Upper lobe of right lung (tissue), 1 donor: ENCODE results near the gene MTSS2. TPM values are rescaled to one million over a fixed set of nuclear protein-coding genes. Genes with fewer than 3 reads are reported as not detected.

Experiments used
- ATAC-seq: fragments of 200-7000 bp; cut with Tn5 transposase; one replicate; pipeline ENCODE4 v1.9.1; 2020; ENCODE audit warnings: mild to moderate bottlenecking, moderate library complexity
- DNase-seq: peaks from one replicate; pipeline ENCODE4 v3.0.0-alpha.2; 2020
- H3K27ac ChIP-seq: fragments of 200-600 bp; one replicate; pipeline ENCODE4 v1.8.0; 2022
- H3K27me3 ChIP-seq: fragments of 200-600 bp; one replicate; pipeline ENCODE4 v1.8.0; 2022; ENCODE audit warnings: mild to moderate bottlenecking
- H3K36me3 ChIP-seq: fragments of 200-600 bp; one replicate; pipeline ENCODE4 v1.8.0; 2022
- H3K4me1 ChIP-seq: fragments of 200-600 bp; one replicate; pipeline ENCODE4 v1.8.0; 2022
- H3K4me3 ChIP-seq: fragments of 200-600 bp; one replicate; pipeline ENCODE4 v1.8.0; 2022; ENCODE audit warnings: mild to moderate bottlenecking
- H3K9me3 ChIP-seq: fragments of 200-600 bp; one replicate; pipeline ENCODE4 v1.8.0; 2022
- intact Hi-C: fragments of 100-400 bp; cut with DNase I; formaldehyde crosslinking; loops from one replicate; pipeline ENCODE4 v1.11.0; 2022
- total RNA-seq: library from RNA; stranded (reverse); fragmentation: NEBNext Ultra II Directional; extraction: Animal tissue kit (Norgen Biotek cat#: 25700); gene quantifications from one replicate; pipeline ENCODE4 v1.2.1, GENCODE V29; 2021
- TF ChIP-seq, protein P1 (sequence below): fragments of 200-600 bp; IDR thresholded peaks from one replicate; pipeline ENCODE4 v1.8.0; 2022; ENCODE audit warnings: antibody characterized with exemption
- donor health status: DM: no; HTN: yes; CAD: no; lungs with severe emphysema.

Gene MTSS2
- total RNA-seq, 1 donor from 2014 or later: 81.3 TPM

DNA sequence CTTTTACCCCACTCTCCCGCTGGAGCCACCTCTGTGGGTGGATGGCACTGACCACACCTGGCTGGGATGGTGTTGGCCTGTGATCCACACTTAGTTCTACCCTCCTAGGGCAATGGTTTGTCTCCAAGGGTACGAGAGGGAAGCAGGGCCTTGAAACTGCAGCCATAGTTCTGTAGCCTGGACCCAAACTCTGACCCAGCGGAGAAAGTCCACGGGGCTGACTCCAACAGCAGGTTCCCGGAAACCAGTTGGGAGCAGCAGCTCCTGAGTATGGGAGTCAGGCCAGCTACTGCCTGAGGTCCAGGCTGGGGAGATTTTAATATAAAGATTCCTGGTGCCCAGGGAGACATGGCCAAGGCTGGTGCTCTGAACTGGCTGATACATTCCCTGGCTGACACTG lies 23.6 kb upstream of the MTSS2 start:
- ATAC-seq (no peak), DNase-seq (no peak)
- Histone ChIP-seq H3K36me3 (no peaks in the 10 kb centered on the region), H3K4me1 (peaks cover 23% of the 10 kb centered on the region), H3K27me3 (no peaks in the 10 kb centered on the region), H3K4me3 (no peak overlapping the region), H3K27ac (peak overlapping the region; percentile 58), H3K9me3 (no peaks in the 10 kb centered on the region)
- TF ChIP-seq, protein P1, sequence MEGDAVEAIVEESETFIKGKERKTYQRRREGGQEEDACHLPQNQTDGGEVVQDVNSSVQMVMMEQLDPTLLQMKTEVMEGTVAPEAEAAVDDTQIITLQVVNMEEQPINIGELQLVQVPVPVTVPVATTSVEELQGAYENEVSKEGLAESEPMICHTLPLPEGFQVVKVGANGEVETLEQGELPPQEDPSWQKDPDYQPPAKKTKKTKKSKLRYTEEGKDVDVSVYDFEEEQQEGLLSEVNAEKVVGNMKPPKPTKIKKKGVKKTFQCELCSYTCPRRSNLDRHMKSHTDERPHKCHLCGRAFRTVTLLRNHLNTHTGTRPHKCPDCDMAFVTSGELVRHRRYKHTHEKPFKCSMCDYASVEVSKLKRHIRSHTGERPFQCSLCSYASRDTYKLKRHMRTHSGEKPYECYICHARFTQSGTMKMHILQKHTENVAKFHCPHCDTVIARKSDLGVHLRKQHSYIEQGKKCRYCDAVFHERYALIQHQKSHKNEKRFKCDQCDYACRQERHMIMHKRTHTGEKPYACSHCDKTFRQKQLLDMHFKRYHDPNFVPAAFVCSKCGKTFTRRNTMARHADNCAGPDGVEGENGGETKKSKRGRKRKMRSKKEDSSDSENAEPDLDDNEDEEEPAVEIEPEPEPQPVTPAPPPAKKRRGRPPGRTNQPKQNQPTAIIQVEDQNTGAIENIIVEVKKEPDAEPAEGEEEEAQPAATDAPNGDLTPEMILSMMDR: no peak
- intact Hi-C loops: no loop called here

DNA sequence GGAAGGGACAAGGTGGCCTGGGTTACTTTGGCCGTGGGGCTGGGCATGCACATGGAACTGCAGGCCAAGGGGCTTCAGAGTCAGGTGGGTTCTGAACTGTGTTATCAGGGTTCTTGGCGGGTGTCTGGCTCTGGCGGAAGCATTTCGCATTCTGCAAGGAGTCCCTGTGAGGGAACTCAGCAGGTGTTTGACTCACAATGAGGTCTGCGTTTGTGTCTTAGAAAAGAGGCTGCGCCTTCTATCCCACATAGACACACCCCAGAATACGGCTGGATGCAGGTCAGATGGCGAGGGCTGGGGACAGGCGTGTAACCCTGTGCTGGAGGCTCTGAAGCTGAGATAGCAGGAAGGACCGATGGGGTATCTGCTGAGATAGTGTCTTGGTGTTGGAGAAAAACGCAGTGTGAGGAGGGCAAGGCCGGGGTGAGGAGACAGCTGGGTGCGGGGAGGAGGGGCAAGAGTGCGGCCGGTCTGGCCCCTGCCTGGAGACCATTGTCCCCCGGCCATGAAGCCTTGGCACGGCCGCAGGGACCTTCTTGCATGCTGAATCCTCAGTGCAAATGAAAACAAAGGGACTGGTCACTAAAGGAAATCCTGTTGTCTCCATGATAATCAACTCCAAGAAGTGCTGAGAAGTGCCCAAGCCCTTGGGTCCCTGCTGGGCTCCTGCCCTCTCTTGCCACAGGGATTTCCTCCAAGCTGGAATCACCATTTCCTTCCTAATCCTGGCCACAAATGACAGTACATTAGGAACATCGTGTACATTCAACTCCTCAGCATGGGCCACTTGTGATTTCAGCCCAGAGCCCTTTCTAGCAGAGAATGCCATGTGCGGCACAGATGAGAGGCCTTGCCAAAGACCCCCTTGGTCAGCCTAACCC lies 22.8 kb upstream of the MTSS2 start:
- Histone ChIP-seq H3K4me1 (peaks cover 26% of the 10 kb centered on the region), H3K36me3 (no peaks in the 10 kb centered on the region), H3K27me3 (no peaks in the 10 kb centered on the region), H3K9me3 (no peaks in the 10 kb centered on the region), H3K4me3 (no peak overlapping the region), H3K27ac (peak overlapping the region; percentile 58)
- TF ChIP-seq, protein P1: no peak
- intact Hi-C loops: no loop called here
- ATAC-seq (no peak), DNase-seq (no peak)

DNA sequence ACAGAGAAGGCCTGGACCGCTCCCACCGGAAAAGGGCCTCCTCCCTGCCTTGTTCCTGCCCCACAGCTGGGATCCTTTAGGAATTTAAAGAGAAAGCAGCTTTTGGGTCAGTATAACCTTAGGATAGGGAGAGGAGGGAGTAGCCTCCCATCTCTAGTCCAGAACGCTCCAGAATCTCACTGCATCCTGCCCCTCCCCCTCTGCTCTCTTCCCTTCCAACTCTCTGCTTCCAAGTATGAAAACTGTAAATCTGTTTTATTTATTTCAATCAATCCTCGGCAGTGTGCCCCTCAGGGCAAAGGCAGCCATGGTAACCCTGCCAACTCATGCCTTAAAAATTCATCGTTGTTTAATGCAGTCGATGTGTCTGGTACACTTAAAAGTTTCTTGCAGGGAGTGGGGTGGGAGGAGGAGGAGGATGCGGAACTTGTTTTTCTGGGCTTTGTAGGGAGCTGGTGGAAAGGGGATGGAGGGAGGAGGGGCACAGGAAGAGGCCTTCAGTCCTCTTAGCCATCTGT lies 21.2 kb upstream of the MTSS2 start:
- TF ChIP-seq, protein P1: no peak
- H3K27me3 ChIP-seq: no peaks in the 10 kb centered on the region
- DNase-seq: no peak
- ATAC-seq: no peak
- no peak overlapping the region for H3K4me3 ChIP-seq
- H3K27ac ChIP-seq: peak overlapping the region; percentile 51
- intact Hi-C loops: no loop called here
- no peaks in the 10 kb centered on the region for H3K36me3 ChIP-seq
- H3K9me3 ChIP-seq: no peaks in the 10 kb centered on the region
- H3K4me1 ChIP-seq: peaks cover 42% of the 10 kb centered on the region

DNA sequence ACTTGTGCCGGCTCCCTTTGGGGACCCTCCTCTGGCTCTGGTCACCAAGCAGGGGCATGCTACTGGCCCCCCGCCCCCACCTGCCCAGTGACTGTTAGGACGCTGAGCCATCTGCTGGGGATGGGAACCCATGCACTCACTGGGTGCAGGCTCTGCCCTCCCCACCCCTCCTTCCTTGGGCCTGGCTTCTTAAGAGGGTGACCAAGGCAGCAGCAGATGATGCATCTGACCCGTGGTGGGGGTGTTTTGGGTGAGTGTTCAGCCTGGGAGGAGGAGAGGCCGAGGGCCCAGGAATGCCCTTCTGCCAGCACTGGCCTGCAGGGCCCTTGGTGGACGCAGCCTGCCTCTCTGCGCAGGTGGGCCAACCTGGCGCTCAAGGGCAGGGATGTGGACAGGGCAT lies 19.2 kb upstream of the MTSS2 start:
- H3K4me1 ChIP-seq: peaks cover 41% of the 10 kb centered on the region
- no peaks in the 10 kb centered on the region for H3K36me3 ChIP-seq
- TF ChIP-seq, protein P1: no peak
- no peak for DNase-seq
- intact Hi-C loops: no loop called here
- H3K27ac ChIP-seq: no peak overlapping the region
- no peaks in the 10 kb centered on the region for H3K27me3 ChIP-seq
- no peak for ATAC-seq
- H3K4me3 ChIP-seq: no peak overlapping the region
- no peaks in the 10 kb centered on the region for H3K9me3 ChIP-seq

DNA sequence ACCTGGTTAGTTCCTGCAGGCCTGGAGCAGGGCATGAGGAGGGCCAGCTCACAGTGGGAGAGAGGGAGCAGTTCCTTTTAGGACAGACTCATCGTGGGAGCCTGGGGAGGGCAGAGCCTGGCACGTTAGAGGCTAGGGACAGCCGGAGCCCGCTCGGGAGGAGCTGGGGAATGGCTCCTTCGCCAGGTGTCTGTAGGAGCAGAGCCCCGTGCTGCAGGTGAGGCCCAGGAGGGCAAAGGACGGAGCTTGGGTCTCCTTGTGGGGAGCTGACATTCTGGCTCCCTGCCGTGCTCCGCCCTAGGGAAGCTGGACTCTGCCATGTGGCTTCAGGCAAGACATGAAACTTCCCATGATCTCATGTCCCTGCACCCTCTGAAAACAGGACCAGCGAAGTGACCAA lies 18.7 kb upstream of the MTSS2 start:
- intact Hi-C loops: no loop called here
- ATAC-seq (no peak), DNase-seq (no peak)
- Histone ChIP-seq H3K36me3 (peaks cover 1% of the 10 kb centered on the region), H3K4me1 (peaks cover 36% of the 10 kb centered on the region), H3K27me3 (no peaks in the 10 kb centered on the region), H3K9me3 (no peaks in the 10 kb centered on the region), H3K4me3 (no peak overlapping the region), H3K27ac (peak overlapping the region; percentile 61)
- TF ChIP-seq, protein P1: no peak
